ENCODE data around the gene PELI2. TPM values are rescaled to one million over a fixed set of nuclear protein-coding genes. Genes with fewer than 3 reads are reported as not detected.

PELI2 gene
- total RNA-seq, 4 donors from 2014 or later, result 0.91 to 10.5 (median 3.9) TPM

GRCh38 chr14:56341766-56342493, 223.7 kb downstream of the PELI2 start:
- TF ChIP-seq POLR2A (IDR thresholded peaks at IDR 0.05) (no peak), CTCF (IDR thresholded peaks at IDR 0.05) (no peak)
- Histone ChIP-seq H3K27me3 (no peaks in the 10 kb centered on the region), H3K36me3 (no peaks in the 10 kb centered on the region), H3K27ac (peak overlapping the region in 3 of 4 donors; percentile 38 to 70 (median 54)), H3K9me3 (no peaks in the 10 kb centered on the region), H3K4me3 (no peak overlapping the region), H3K4me1 (peaks cover 9 to 38% (median 17%) of the 10 kb centered on the region in 3 donors)
- DNase-seq, result no peak
- 48 to 51% methylated on average over 6 to 7 of the region's 7 CpGs for WGBS, 2 donors
- intact Hi-C loops (cut with DNase I), result loop anchor here (10.0 kb wide), 1 partner anchor 627 kb away; no protein-coding TSS in a partner anchor

- H3K9me3 ChIP-seq, result no peaks in the 10 kb centered on the region
- peaks cover 9 to 38% (median 17%) of the 10 kb centered on the region in 3 donors for H3K4me1 ChIP-seq
- intact Hi-C loops (cut with DNase I), result loop anchor here (10.0 kb wide), 1 partner anchor 628 kb away; no protein-coding TSS in a partner anchor
- no peaks in the 10 kb centered on the region for H3K27me3 ChIP-seq
- TF ChIP-seq CTCF (IDR thresholded peaks at IDR 0.05), result no peak
- no peak for TF ChIP-seq POLR2A (IDR thresholded peaks at IDR 0.05)
- no peak for DNase-seq
- no peaks in the 10 kb centered on the region for H3K36me3 ChIP-seq
- no peak overlapping the region for H3K4me3 ChIP-seq
- WGBS, 2 donors, result 35 to 41% methylated on average over 5 of the region's 5 CpGs
- H3K27ac ChIP-seq, result peak overlapping the region in 3 of 4 donors; percentile 38 to 70 (median 54)
Measured at GRCh38 chr14:56342494-56342942, 224.3 kb downstream of the PELI2 start.

DNA sequence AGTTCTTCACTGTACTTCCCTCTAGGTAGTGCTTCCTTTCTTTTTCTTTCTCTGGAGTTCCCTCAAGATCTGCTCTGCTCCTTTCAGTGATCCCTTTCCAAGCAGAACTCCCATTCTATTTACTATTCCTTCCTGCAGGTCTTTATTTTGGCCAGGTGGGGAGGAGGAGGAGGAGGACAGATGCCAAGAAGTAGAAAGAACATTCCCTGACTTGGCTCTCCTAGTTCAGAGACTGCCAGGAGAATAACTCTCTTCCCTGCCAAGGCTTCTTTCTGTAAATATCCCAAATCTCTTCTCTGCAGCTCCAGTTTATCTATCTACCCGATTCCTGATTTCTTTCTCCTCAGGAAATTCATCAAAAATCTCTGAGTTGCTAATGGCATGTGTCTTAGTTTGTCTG, 231.7 kb downstream of the PELI2 start:
- Histone ChIP-seq H3K27me3 (no peaks in the 10 kb centered on the region), H3K9me3 (no peaks in the 10 kb centered on the region), H3K4me1 (no peaks in the 10 kb centered on the region), H3K27ac (no peak overlapping the region), H3K36me3 (no peaks in the 10 kb centered on the region), H3K4me3 (no peak overlapping the region)
- intact Hi-C loops (cut with DNase I), result loop anchor here (10.0 kb wide), 1 partner anchor 635 kb away; no protein-coding TSS in a partner anchor
- DNase-seq, result no peak
- WGBS, 2 donors, result 32 to 37% methylated on average over 1 of the region's 1 CpG
- TF ChIP-seq POLR2A (IDR thresholded peaks at IDR 0.05), result no peak
- no peak for TF ChIP-seq CTCF (IDR thresholded peaks at IDR 0.05)
